ENCODE data around the gene HSPA8.

DNA sequence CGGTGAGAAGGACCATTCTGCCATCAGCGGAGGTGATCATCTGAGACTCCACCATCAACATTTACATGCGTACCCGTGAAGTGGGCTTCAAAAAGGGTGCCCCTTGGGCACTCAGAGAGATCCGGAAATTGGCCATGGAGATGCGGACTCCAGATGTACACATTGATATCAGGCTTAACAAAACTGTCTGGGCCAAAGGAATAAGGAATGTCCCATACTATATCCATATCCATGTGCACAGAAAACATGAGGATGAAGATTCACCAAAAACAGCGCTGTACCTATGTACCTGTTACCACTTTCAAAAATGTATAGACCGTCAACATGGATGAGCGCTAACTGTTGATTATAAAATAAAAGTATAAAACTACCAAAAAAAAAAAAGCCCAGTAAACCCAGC, 10.8 kb downstream of the HSPA8 start:
- TF ChIP-seq, protein P1, sequence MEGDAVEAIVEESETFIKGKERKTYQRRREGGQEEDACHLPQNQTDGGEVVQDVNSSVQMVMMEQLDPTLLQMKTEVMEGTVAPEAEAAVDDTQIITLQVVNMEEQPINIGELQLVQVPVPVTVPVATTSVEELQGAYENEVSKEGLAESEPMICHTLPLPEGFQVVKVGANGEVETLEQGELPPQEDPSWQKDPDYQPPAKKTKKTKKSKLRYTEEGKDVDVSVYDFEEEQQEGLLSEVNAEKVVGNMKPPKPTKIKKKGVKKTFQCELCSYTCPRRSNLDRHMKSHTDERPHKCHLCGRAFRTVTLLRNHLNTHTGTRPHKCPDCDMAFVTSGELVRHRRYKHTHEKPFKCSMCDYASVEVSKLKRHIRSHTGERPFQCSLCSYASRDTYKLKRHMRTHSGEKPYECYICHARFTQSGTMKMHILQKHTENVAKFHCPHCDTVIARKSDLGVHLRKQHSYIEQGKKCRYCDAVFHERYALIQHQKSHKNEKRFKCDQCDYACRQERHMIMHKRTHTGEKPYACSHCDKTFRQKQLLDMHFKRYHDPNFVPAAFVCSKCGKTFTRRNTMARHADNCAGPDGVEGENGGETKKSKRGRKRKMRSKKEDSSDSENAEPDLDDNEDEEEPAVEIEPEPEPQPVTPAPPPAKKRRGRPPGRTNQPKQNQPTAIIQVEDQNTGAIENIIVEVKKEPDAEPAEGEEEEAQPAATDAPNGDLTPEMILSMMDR (IDR thresholded peaks at IDR 0.05) = no peak
- no peak for TF ChIP-seq POLR2A (IDR thresholded peaks at IDR 0.05)
